PC-9 (cell line): ENCODE data around the gene MLXIP. TPM values are rescaled to one million over a fixed set of nuclear protein-coding genes. Genes with fewer than 3 reads are reported as not detected.
"Not testable (repeated sequence)": the region's sequence is repeated elsewhere in the genome, so short reads cannot be mapped to it uniquely, and the experiment has no call there.

Experiments used
- BruUV-seq: library from RNA; stranded (reverse); fragments of 400-500 nt; replicated peaks from 2 replicates; lab custom pipeline; 2021; lab: Mats Ljungman, UMichigan
- CTCF ChIA-PET: fragments of 300-600 bp; sonication (Branson Sonifier 250); formaldehyde crosslinking; loops from one replicate; lab custom pipeline; 2022; ENCODE audit warnings: antibody characterized with exemption; lab: Charles Lee
- POLR2A ChIA-PET: fragments of 300-600 bp; sonication (Branson Sonifier 250); formaldehyde crosslinking; loops from one replicate; lab custom pipeline; 2022; ENCODE audit warnings: antibody characterized with exemption; ENCODE audit not compliant: unreplicated experiment; lab: Charles Lee
- DNase-seq, 2 experiments: peaks; one replicate each; pipeline versions ENCODE4 v3.0.0 to v3.0.0-alpha.2; 2015 to 2022; ENCODE audit warnings: mixed read lengths in 1 of 2
- H2AFZ ChIP-seq: fragments of 200-600 bp; sonication (generic); 2 replicates; pipeline ENCODE4 v1.8.1; 2017; ENCODE audit warnings: antibody characterized with exemption
- H3F3A ChIP-seq: fragments of 200-600 bp; sonication (generic); 2 replicates; pipeline ENCODE4 v1.8.1; 2017; ENCODE audit warnings: antibody characterized with exemption, mild to moderate bottlenecking, low read depth; ENCODE audit not compliant: insufficient read depth
- H3K27ac ChIP-seq: fragments of 200-600 bp; sonication (generic); 2 replicates; pipeline ENCODE4 v1.6.1; 2016; ENCODE audit warnings: mixed run types
- H3K27me3 ChIP-seq: fragments of 200-600 bp; sonication (generic); 2 replicates; pipeline ENCODE4 v1.6.1; 2016; ENCODE audit warnings: low read depth, mixed run types; ENCODE audit not compliant: insufficient read depth
- H3K36me3 ChIP-seq: fragments of 200-600 bp; sonication (generic); 2 replicates; pipeline ENCODE4 v1.6.1; 2016; ENCODE audit warnings: low read depth, mixed run types
- H3K4me1 ChIP-seq: fragments of 200-600 bp; sonication (generic); replicated peaks from 2 replicates; pipeline ENCODE4 v1.6.1; 2016; ENCODE audit warnings: mixed run types; ENCODE audit not compliant: insufficient read depth
- H3K4me2 ChIP-seq: fragments of 200-600 bp; sonication (generic); 2 replicates; pipeline ENCODE4 v1.6.1; 2017; ENCODE audit warnings: mixed run types
- H3K4me3 ChIP-seq: fragments of 200-600 bp; sonication (generic); 2 replicates; pipeline ENCODE4 v1.6.1; 2016; ENCODE audit warnings: mixed run types
- H3K79me2 ChIP-seq: fragments of 200-600 bp; sonication (generic); 2 replicates; pipeline ENCODE4 v1.6.1; 2017; ENCODE audit warnings: low read depth, mixed run types
- H3K9me2 ChIP-seq: fragments of 200-600 bp; sonication (generic); 2 replicates; pipeline ENCODE4 v1.8.1; 2017; ENCODE audit warnings: mild to moderate bottlenecking; ENCODE audit not compliant: insufficient read depth
- H3K9me3 ChIP-seq: fragments of 200-600 bp; sonication (generic); 2 replicates; pipeline ENCODE4 v1.8.1; 2016; ENCODE audit warnings: low read depth; ENCODE audit not compliant: insufficient read depth
- H4K20me1 ChIP-seq: fragments of 200-600 bp; sonication (generic); 2 replicates; pipeline ENCODE4 v1.8.1; 2017; ENCODE audit not compliant: insufficient read depth
- CTCF ChIP-seq: fragments of 200-600 bp; sonication (generic); conservative IDR thresholded peaks from 2 replicates; pipeline ENCODE4 v1.6.1; 2017; ENCODE audit warnings: mixed run types, antibody characterized with exemption, mild to moderate bottlenecking, moderate library complexity
- EZH2 ChIP-seq: fragments of 200-600 bp; sonication (generic); IDR thresholded peaks from 2 replicates; pipeline ENCODE4 v1.8.0; 2017; ENCODE audit warnings: antibody characterized with exemption, low read depth
- intact Hi-C: fragments of 100-400 bp; cut with micrococcal nuclease; formaldehyde crosslinking; loops from one replicate; pipeline ENCODE4 v1.10.0; 2022; ENCODE audit not compliant: unreplicated experiment
- total RNA-seq: library from RNA; stranded (reverse); gene quantifications from 2 replicates; pipeline ENCODE4 v1.2.3, GENCODE V29; 2021

Gene MLXIP
- total RNA-seq, 1 experiment from 2014 or later, result 83.3 TPM

DNA sequence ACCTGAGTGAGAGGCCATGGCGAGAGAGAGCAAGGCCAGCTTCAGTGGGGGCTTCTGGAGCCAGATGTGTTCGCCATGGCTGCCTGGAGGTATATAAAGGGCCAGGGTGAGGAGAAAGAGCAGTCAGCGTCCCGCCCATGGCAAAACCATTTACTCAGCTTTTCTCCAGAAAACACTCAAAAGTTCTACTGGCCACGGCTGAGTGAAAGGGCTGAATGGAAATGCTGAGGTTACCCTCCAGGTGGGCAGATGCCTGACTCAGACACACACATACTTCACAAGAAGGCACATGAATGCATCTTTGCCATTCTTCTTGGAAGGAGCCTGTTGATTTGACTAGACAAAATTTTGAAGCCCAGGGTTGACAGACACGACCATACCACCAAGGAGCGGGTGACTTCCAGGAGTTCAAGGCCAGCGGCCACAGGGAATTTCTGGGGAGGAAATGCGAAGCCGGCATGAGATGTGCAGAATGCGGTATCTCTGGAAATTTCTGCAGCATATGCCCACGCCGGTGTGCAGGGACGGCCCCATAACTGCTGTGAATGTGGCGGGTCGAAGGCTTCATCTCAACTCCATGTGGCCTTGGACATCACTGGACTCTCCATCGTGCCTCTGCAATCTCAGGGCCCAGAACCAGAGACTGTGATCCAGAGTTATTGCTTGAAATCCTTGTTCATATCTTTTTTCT, 95.7 kb downstream of the MLXIP start, which contains the start of gene IL31:
Gene IL31 (minus strand): TSS at position 67 of the 691 bp plus-strand sequence. CDS start 49 bp downstream, at position 18.
- no peaks in the 10 kb centered on the region for H3K9me3 ChIP-seq
- DNase-seq, result no peak
- no peak within 1 kb of the TSS for H3K4me2 ChIP-seq
- no peaks in the 10 kb centered on the region for H3K4me1 ChIP-seq
- TF ChIP-seq EZH2 (no peak), CTCF (no peak)
- H4K20me1 ChIP-seq, result no peaks in the 10 kb centered on the region
- H3K27me3 ChIP-seq, result no peaks in the 10 kb centered on the region; the same call in 1 of the 2 replicates
- no peaks in the 10 kb centered on the region for H3K36me3 ChIP-seq
- H3K27ac ChIP-seq, result no peak within 1 kb of the TSS
- no peaks in the 10 kb centered on the region for H3K79me2 ChIP-seq
- intact Hi-C loops, result no loop called here
- H3K9me2 ChIP-seq, result no peaks in the 10 kb centered on the region
- no peak within 1 kb of the TSS for H3K4me3 ChIP-seq
- POLR2A ChIA-PET, result interaction anchor here (0.6 kb wide), 1 partner anchor 17 kb away, joined by 6 read pairs; no protein-coding TSS in a partner anchor
- H3F3A ChIP-seq, result no peaks in the 10 kb centered on the region
- no TSS peak for BruUV-seq
- H2AFZ ChIP-seq, result no peak within 1 kb of the TSS
- CTCF ChIA-PET, result no interaction called here

- H3K27me3 ChIP-seq, H3K27ac ChIP-seq, H3F3A ChIP-seq, H3K79me2 ChIP-seq, H3K4me2 ChIP-seq, H3K9me2 ChIP-seq, H2AFZ ChIP-seq, BruUV-seq, H3K4me3 ChIP-seq, intact Hi-C loops, CTCF ChIA-PET, H3K9me3 ChIP-seq, H4K20me1 ChIP-seq, H3K4me1 ChIP-seq, H3K36me3 ChIP-seq, DNase-seq: not testable (repeated sequence)
- POLR2A ChIA-PET, result interaction anchor here (0.5 kb wide), 1 partner anchor 82 kb away, joined by 6 read pairs; no protein-coding TSS in a partner anchor
Observed at GRCh38 chr12:122176473-122176872, 97.9 kb downstream of the MLXIP start.

GRCh38 chr12:122182887-122183587, 104.5 kb downstream of the MLXIP start, which contains the start of gene LRRC43:
Gene LRRC43, plus strand, starts transcription at chr12:122183123. Its CDS starts 22 bp downstream, at chr12:122183145.
- Histone ChIP-seq H3K79me2 (no peaks in the 10 kb centered on the region), H3F3A (no peaks in the 10 kb centered on the region), H3K27ac (no peak within 1 kb of the TSS), H3K4me2 (peak within 1 kb of the TSS; percentile 59), H3K36me3 (no peaks in the 10 kb centered on the region), H3K27me3 (no peaks in the 10 kb centered on the region), H3K4me3 (peak within 1 kb of the TSS; percentile 35; the same call in 1 of the 2 replicates), H4K20me1 (no peaks in the 10 kb centered on the region), H3K9me2 (no peaks in the 10 kb centered on the region), H3K9me3 (no peaks in the 10 kb centered on the region), H2AFZ (no peak within 1 kb of the TSS), H3K4me1 (no peaks in the 10 kb centered on the region)
- BruUV-seq, result no TSS peak
- TF ChIP-seq EZH2 (no peak), CTCF (no peak)
- intact Hi-C loops, result no loop called here
- peak in 1 of 2 experiments; percentile 48 for DNase-seq
- ChIA-PET POLR2A (interaction anchor here (0.6 kb wide), 1 partner anchor 11 kb away, joined by 7 read pairs; no protein-coding TSS in a partner anchor), CTCF (interaction anchor here (0.7 kb wide), 1 partner anchor 287 kb away, joined by 3 read pairs; no protein-coding TSS in a partner anchor)
